IMR-90 (cell line): ENCODE measurements around the gene DKK2.

Experiments used
- CTCF ChIP-seq: conservative IDR thresholded peaks from 2 replicates; pipeline ENCODE4 v1.5.1; 2012; ENCODE audit warnings: mild to moderate bottlenecking, low read depth, low read length, improper control_type of control experiment
- ELK1 ChIP-seq: fragments of 150-350 bp; IDR thresholded peaks from 2 replicates; pipeline ENCODE4 v1.6.1; 2016; ENCODE audit warnings: low read depth, mild to moderate bottlenecking, low read length, moderate library complexity, borderline replicate concordance
- POLR2A ChIP-seq: IDR thresholded peaks from 2 replicates; pipeline ENCODE4 v1.6.1; 2012; ENCODE audit warnings: mild to moderate bottlenecking, low read depth, low read length

- no peak for TF ChIP-seq CTCF
- TF ChIP-seq POLR2A: no peak
- TF ChIP-seq ELK1: no peak
Measured at GRCh38 chr4:106914223-106914622, 121.9 kb downstream of the DKK2 start.
